Uterus (tissue), 2 donors: ENCODE data around the gene YIPF6.

Experiments used
- POLR2A ChIP-seq, 2 donors: fragments of 450-650 bp; IDR thresholded peaks; one replicate each; pipeline ENCODE4 v1.6.1; 2016; ENCODE audit warnings: antibody characterized with exemption in 2 of 2, mild to moderate bottlenecking in 1 of 2, moderate library complexity in 1 of 2
- TF ChIP-seq, protein P1 (sequence below), 4 experiments: fragments of 200-600 bp in 2 of 4; fragments of 450-650 bp in 2 of 4; sonication (generic) in 2 of 4; IDR thresholded peaks; one replicate each; pipeline ENCODE4 v1.5.1; 2016 to 2019; ENCODE audit warnings: antibody characterized with exemption in 4 of 4, mild to moderate bottlenecking in 2 of 4, moderate library complexity in 1 of 4

DNA sequence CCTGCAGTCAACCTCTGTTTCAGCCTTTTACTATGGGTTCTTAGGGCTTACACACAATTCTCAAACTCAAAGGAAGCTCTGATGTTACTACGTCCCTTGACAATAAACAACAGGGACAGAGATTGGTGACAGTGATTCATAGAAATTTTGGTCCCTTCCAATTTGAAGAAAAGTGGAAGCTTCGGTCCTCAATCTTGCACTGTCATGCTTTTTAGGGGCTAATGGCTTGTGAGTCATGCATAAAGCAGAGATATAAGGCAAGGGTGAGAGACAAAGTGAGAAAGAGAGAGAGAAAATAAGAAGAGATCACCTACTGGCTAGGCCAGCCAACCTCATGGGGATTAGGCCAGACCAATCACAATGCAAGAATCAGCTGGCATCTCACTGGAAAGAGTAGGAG lies 85.4 kb downstream of the YIPF6 start:
- TF ChIP-seq, protein P1, sequence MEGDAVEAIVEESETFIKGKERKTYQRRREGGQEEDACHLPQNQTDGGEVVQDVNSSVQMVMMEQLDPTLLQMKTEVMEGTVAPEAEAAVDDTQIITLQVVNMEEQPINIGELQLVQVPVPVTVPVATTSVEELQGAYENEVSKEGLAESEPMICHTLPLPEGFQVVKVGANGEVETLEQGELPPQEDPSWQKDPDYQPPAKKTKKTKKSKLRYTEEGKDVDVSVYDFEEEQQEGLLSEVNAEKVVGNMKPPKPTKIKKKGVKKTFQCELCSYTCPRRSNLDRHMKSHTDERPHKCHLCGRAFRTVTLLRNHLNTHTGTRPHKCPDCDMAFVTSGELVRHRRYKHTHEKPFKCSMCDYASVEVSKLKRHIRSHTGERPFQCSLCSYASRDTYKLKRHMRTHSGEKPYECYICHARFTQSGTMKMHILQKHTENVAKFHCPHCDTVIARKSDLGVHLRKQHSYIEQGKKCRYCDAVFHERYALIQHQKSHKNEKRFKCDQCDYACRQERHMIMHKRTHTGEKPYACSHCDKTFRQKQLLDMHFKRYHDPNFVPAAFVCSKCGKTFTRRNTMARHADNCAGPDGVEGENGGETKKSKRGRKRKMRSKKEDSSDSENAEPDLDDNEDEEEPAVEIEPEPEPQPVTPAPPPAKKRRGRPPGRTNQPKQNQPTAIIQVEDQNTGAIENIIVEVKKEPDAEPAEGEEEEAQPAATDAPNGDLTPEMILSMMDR (IDR thresholded peaks at IDR 0.05): no peak
- TF ChIP-seq POLR2A (IDR thresholded peaks at IDR 0.05): no peak
